Peyer's patch (tissue), 4 donors: ENCODE measurements around the gene ZNF213. TPM values are rescaled to one million over a fixed set of nuclear protein-coding genes. Genes with fewer than 3 reads are reported as not detected.

Source experiments
- DNase-seq, 3 donors: peaks; one replicate each; pipeline ENCODE4 v3.0.0-alpha.2; 2017 to 2019
- H3K27ac ChIP-seq, 4 donors: fragments of 200-600 bp; sonication (generic); one replicate each; pipeline ENCODE4 v1.5.1; 2016 to 2019
- H3K27me3 ChIP-seq, 2 donors: fragments of 200-600 bp; sonication (generic); one replicate each; pipeline ENCODE4 v1.5.1; 2019
- H3K36me3 ChIP-seq, 3 donors: fragments of 200-600 bp; sonication (generic); one replicate each; pipeline ENCODE4 v1.5.1; 2016 to 2019
- H3K4me1 ChIP-seq, 4 donors: fragments of 200-600 bp; sonication (generic); one replicate each; pipeline ENCODE4 v1.5.1; 2016 to 2019
- H3K4me3 ChIP-seq, 4 donors: fragments of 200-600 bp; sonication (generic); 1 replicate in 3 of 4; 2 replicates in 1 of 4; pipeline ENCODE4 v1.5.1; 2016 to 2019; ENCODE audit warnings: mild to moderate bottlenecking in 1 of 4
- H3K9me3 ChIP-seq, 4 donors: fragments of 200-600 bp; sonication (generic); one replicate each; pipeline ENCODE4 v1.5.1; 2016 to 2019; ENCODE audit warnings: mild to moderate bottlenecking in 1 of 4
- POLR2A ChIP-seq, 2 donors: fragments of 450-650 bp; IDR thresholded peaks; one replicate each; pipeline ENCODE4 v1.5.1; 2017; ENCODE audit warnings: antibody characterized with exemption in 2 of 2, mild to moderate bottlenecking in 2 of 2, moderate library complexity in 2 of 2
- total RNA-seq, 4 donors: library from RNA; depleted of rRNA; stranded (reverse); fragments of >200 nt; gene quantifications; one replicate each; pipeline ENCODE4 v1.1.0, GENCODE V29; 2016
- TF ChIP-seq, protein P1 (sequence below), 6 experiments: fragments of 450-650 bp in 4 of 6; fragments of 200-600 bp in 2 of 6; sonication (generic) in 1 of 6; IDR thresholded peaks; one replicate each; pipeline ENCODE4 v1.5.1; 2017 to 2019; ENCODE audit warnings: antibody characterized with exemption in 6 of 6, mild to moderate bottlenecking in 3 of 6, moderate library complexity in 1 of 6

ZNF213 gene
- total RNA-seq, 4 donors from 2014 or later: 14.9 to 40.6 (median 18.4) TPM

DNA sequence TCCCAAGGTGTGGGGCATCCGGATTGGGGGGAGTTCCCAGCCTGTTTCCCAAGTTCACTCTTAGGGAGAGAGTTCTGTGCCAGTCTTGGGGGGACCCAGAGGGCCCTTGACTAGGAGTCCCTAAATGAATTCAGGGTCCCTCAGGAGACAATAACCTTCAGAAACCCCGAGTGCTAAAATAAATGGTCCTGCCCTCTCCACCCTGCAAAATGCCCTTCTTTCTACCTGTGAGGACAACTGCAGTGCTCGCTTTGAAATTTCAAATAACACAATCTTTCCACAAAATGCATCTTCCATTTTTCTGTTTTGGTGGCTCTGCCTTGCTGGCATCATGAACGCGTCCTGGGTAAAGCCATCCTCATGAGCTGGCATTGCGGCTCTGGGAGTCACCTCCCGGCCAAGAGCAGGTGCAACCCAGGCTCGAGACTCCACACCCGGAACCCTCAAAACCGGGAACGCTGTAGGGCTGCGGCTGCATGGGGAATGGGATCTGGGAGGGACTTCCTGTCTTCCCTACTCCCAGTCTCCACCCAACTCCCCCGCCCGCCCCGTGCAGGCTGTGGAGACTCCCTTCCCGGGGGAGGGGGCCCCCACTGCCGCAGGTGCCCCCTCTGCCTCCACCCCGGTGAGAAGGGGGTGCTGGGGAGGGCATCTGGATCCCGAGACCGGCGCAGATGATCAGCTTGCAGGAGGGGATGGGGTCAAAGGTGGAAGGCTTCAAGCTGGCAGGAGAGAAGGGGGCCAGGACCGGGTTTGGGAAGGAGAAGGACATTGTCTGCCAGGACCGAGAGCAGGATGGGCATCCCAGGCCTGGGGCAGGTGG is 22.6 kb upstream of the ZNF213 start, which contains the start of gene ZNF205:
ZNF205 (plus strand) TSS at position 529 of the 823 bp plus-strand sequence. CDS start 845 bp downstream, outside the sequence.
- H3K4me1 ChIP-seq: peaks cover 0 to 31% (median 2%) of the 10 kb centered on the region in 4 donors

DNA sequence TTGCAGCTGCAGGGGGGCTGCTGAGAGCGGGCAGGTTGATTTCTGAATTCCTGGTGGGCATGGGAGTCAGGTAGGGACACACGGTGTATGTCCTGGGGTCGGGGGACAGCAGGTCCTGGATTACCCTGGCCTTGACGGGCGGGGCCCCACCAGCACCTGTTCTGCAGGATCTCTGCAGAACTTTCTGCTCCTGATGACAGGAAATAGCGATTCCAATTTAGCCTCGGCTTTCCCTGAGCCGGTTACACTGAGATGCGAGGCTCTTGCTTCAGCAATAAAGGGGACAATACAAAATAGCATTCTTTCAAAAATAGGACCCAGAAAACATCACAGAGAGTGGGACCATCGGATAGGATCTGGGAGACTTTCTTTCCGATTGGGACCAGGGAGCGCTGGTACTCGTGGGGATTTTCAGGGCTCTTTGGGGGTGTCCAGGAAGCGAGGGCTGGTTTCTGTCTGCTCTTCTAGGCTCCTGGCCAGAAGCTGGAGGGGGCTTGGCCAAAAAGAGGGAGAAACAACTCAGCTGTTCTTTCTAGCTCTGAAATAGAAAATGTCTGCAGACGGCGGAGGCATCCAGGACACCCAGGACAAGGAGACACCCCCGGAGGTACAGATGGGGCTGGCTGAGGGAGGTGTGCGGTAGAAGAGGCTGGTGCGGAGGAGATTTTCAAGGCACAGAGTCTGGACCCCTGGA is 21.8 kb upstream of the ZNF213 start:
- DNase-seq: no peak
- Histone ChIP-seq H3K27ac (peak overlapping the region; percentile 11 to 49 (median 47)), H3K36me3 (peaks cover 0 to 16% (median 0%) of the 10 kb centered on the region in 3 donors), H3K27me3 (no peaks in the 10 kb centered on the region), H3K4me3 (peak overlapping the region; percentile 34 to 68 (median 50)), H3K9me3 (no peaks in the 10 kb centered on the region), H3K4me1 (peaks cover 0 to 29% (median 0%) of the 10 kb centered on the region in 4 donors)
- TF ChIP-seq, protein P1, sequence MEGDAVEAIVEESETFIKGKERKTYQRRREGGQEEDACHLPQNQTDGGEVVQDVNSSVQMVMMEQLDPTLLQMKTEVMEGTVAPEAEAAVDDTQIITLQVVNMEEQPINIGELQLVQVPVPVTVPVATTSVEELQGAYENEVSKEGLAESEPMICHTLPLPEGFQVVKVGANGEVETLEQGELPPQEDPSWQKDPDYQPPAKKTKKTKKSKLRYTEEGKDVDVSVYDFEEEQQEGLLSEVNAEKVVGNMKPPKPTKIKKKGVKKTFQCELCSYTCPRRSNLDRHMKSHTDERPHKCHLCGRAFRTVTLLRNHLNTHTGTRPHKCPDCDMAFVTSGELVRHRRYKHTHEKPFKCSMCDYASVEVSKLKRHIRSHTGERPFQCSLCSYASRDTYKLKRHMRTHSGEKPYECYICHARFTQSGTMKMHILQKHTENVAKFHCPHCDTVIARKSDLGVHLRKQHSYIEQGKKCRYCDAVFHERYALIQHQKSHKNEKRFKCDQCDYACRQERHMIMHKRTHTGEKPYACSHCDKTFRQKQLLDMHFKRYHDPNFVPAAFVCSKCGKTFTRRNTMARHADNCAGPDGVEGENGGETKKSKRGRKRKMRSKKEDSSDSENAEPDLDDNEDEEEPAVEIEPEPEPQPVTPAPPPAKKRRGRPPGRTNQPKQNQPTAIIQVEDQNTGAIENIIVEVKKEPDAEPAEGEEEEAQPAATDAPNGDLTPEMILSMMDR (IDR thresholded peaks at IDR 0.05): no peak
- TF ChIP-seq POLR2A (IDR thresholded peaks at IDR 0.05): no peak

More for the DNA sequence above, 22.6 kb upstream of the ZNF213 start, which contains the start of gene ZNF205:
- TF ChIP-seq, protein P1 (IDR thresholded peaks at IDR 0.05): peak in 1 of 6 experiments; percentile 3
- TF ChIP-seq POLR2A (IDR thresholded peaks at IDR 0.05): peak in 1 of 2 donors; percentile 19
- Histone ChIP-seq H3K36me3 (peaks cover 0 to 16% (median 0%) of the 10 kb centered on the region in 3 donors), H3K27me3 (no peaks in the 10 kb centered on the region), H3K4me3 (peak within 1 kb of the TSS; percentile 34 to 68 (median 50)), H3K27ac (peak within 1 kb of the TSS; percentile 11 to 49 (median 47)), H3K9me3 (no peaks in the 10 kb centered on the region)
- DNase-seq: peak in 2 of 3 donors; percentile 84 to 86

DNA sequence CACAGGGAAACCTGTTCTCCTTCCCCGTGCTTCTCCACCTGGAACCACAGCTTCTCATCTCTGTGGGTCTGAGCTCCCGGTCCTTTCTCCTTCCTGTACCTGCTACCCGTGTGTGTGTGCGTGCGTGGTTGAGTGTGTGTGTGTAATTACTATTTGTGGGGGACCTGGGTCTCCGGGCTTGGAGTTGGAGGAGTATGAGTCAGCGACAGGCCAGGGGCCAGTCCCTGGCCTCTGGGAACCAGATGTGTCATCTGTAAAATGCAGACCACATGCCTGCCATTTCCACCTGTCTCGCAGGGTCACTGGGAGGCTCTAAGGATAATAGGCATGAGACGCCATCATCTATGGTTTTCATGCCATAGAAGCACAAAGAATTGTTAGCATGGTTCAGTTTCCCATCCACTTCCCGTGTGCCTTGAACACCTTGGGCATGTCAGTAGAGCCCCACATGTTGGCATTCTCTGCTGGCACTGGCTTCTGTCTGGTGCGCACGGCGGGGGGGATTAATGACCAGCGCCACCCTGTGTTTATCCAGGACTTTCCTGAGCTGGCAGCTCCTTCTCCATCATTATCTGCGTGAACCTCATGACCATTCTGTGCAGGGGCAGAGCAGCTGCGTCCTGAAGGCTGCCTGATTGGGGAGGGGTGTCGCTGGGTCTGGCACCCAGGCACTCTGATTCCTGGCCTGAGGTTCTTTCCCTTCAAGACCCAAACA is 20.9 kb upstream of the ZNF213 start:
- Histone ChIP-seq H3K27ac (no peak overlapping the region), H3K4me3 (peak overlapping the region in 2 of 4 donors; percentile 63 to 68), H3K36me3 (peaks cover 0 to 16% (median 0%) of the 10 kb centered on the region in 3 donors), H3K4me1 (peaks cover 0 to 29% (median 0%) of the 10 kb centered on the region in 4 donors), H3K27me3 (no peaks in the 10 kb centered on the region), H3K9me3 (no peaks in the 10 kb centered on the region)
- DNase-seq: no peak
- no peak for TF ChIP-seq POLR2A (IDR thresholded peaks at IDR 0.05)
- TF ChIP-seq, protein P1 (IDR thresholded peaks at IDR 0.05): peak in 1 of 6 experiments; percentile 26

DNA sequence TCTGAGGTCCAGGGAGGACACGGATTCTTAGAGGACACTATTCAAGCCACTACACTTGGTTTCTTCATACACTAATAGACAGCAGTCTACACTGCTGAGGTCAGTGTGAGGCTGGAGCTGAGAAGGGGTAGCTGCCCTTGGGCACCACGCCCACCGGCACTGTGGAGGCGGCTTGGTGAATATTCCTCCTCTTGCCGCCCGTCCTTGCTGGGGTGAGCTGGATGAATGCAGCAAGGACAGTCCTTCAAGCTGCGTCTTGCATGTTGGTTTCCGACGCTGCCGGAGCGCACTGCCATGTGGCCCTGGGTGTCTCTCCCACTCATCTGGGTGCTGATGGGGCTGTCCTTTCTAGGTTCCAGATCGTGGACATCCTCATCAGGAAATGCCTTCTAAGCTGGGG is 19.8 kb upstream of the ZNF213 start:
- H3K36me3 ChIP-seq: peaks cover 0 to 27% (median 0%) of the 10 kb centered on the region in 3 donors

More for the DNA sequence above, 19.8 kb upstream of the ZNF213 start:
- Histone ChIP-seq H3K4me1 (peaks cover 0 to 29% (median 0%) of the 10 kb centered on the region in 4 donors), H3K9me3 (no peaks in the 10 kb centered on the region), H3K27me3 (no peaks in the 10 kb centered on the region), H3K27ac (no peak overlapping the region), H3K4me3 (no peak overlapping the region)
- no peak for DNase-seq
- TF ChIP-seq, protein P1 (IDR thresholded peaks at IDR 0.05): no peak
- no peak for TF ChIP-seq POLR2A (IDR thresholded peaks at IDR 0.05)
